A549 (cell line): ENCODE results near the gene AFG3L2. TPM values are rescaled to one million over a fixed set of nuclear protein-coding genes. Genes with fewer than 3 reads are reported as not detected.

Source experiments
- ATAC-seq, 2 experiments: fragments of 200-7000 bp in 1 of 2; fragments of >200 bp in 1 of 2; cut with Nextera tagmentation in 1 of 2; cut with Tn5 transposase in 1 of 2; 3 replicates each; pipeline versions ENCODE4 v1.8.0 to v1.9.1; 2018 to 2020; ENCODE audit warnings: mild to moderate bottlenecking in 1 of 2, moderate library complexity in 1 of 2
- CTCF ChIA-PET: fragments of 300-600 bp; sonication (Branson Sonifier 250); formaldehyde crosslinking; extraction: SDS; loops from one replicate; lab custom pipeline; 2021; ENCODE audit warnings: antibody characterized with exemption, inconsistent platforms; lab: Yijun Ruan, JAX
- POLR2A ChIA-PET: fragments of 350-600 bp; formaldehyde crosslinking; extraction: SDS; loops from one replicate; lab custom pipeline; 2021; ENCODE audit warnings: antibody characterized with exemption, inconsistent platforms; lab: Yijun Ruan, JAX
- DNase-seq, 2 experiments: peaks; one replicate each; pipeline versions ENCODE4 v3.0.0 to v3.0.0-alpha.2; 2011 to 2016; ENCODE audit warnings: low read depth in 1 of 2, low spot score in 1 of 2
- FAIRE-seq: peaks from 2 replicates; lab custom pipeline; 2011; peaks lifted over from hg19 to GRCh38; lab: Jason Lieb, UNC
- H3K27ac ChIP-seq, 2 experiments: fragments of >200 bp; sonication (Bioruptor Twin); formaldehyde crosslinking; 3 replicates each; pipeline ENCODE4 v1.5.1; 2016 to 2017
- H3K4me1 ChIP-seq: fragments of >200 bp; sonication (Bioruptor Twin); formaldehyde crosslinking; 3 replicates; pipeline ENCODE4 v1.6.1; 2016
- H3K4me2 ChIP-seq: fragments of >200 bp; sonication (Bioruptor Twin); formaldehyde crosslinking; 3 replicates; pipeline ENCODE4 v1.6.1; 2016
- H3K4me3 ChIP-seq: fragments of >200 bp; sonication (Bioruptor Twin); formaldehyde crosslinking; 3 replicates; pipeline ENCODE4 v1.5.1; 2016
- H3K9me3 ChIP-seq: fragments of >200 bp; sonication (Bioruptor Twin); formaldehyde crosslinking; 3 replicates; pipeline ENCODE4 v1.6.1; 2016
- CEBPB ChIP-seq, 2 experiments: fragments of >200 bp in 1 of 2; sonication (Bioruptor Twin) in 1 of 2; formaldehyde crosslinking in 1 of 2; IDR thresholded peaks; 2 replicates each; pipeline ENCODE4 v1.6.1; 2012 to 2016
- EHF ChIP-seq: fragments of 250-450 bp; sonication (Bioruptor Pico); IDR thresholded peaks from 2 replicates; pipeline ENCODE4 v1.5.0; 2020; ENCODE audit warnings: mild to moderate bottlenecking
- EP300 ChIP-seq, 2 experiments: fragments of >200 bp; sonication (Bioruptor Twin); formaldehyde crosslinking; IDR thresholded peaks; 2 replicates in 1 of 2; 3 replicates in 1 of 2; pipeline ENCODE4 v1.6.1; 2016 to 2017
- ESRRA ChIP-seq: fragments of 150-350 bp; IDR thresholded peaks from 2 replicates; pipeline ENCODE4 v1.6.1; 2014; ENCODE audit warnings: mild to moderate bottlenecking, low read length, borderline replicate concordance
- GATA3 ChIP-seq: IDR thresholded peaks from 2 replicates; pipeline ENCODE4 v1.6.1; 2012; ENCODE audit warnings: borderline replicate concordance
- HDAC2 ChIP-seq: fragments of 200-600 bp; sonication (generic); IDR thresholded peaks from 2 replicates; pipeline ENCODE4 v1.6.1; 2016
- HEYL ChIP-seq: fragments of 250-450 bp; sonication (Bioruptor Pico); IDR thresholded peaks from 2 replicates; pipeline ENCODE4 v1.8.0; 2021; ENCODE audit warnings: mild to moderate bottlenecking, moderate library complexity
- HOXB13 ChIP-seq: fragments of 250-450 bp; sonication (Bioruptor Pico); IDR thresholded peaks from 2 replicates; pipeline ENCODE4 v1.5.0; 2020; ENCODE audit warnings: low read depth, mild to moderate bottlenecking, moderate library complexity
- HOXB5 ChIP-seq: fragments of 250-450 bp; sonication (Bioruptor Pico); IDR thresholded peaks from 2 replicates; pipeline ENCODE4 v1.5.0; 2020; ENCODE audit warnings: mild to moderate bottlenecking, moderate library complexity
- JUN ChIP-seq, 2 experiments: fragments of >200 bp; sonication (Bioruptor Twin); formaldehyde crosslinking; IDR thresholded peaks; 2 replicates in 1 of 2; 3 replicates in 1 of 2; pipeline ENCODE4 v1.6.1; 2016 to 2017
- JUNB ChIP-seq: fragments of >200 bp; sonication (Bioruptor Twin); formaldehyde crosslinking; IDR thresholded peaks from 2 replicates; pipeline ENCODE4 v1.6.1; 2016
- KDM5A ChIP-seq: fragments of 200-600 bp; sonication (generic); IDR thresholded peaks from 2 replicates; pipeline ENCODE4 v1.6.1; 2016; ENCODE audit warnings: antibody characterized with exemption, mild to moderate bottlenecking
- MYC ChIP-seq: IDR thresholded peaks from 2 replicates; pipeline ENCODE4 v1.6.1; 2012; ENCODE audit warnings: mild to moderate bottlenecking, inconsistent platforms, low read length, improper control_type of control experiment, borderline replicate concordance
- NFE2L2 ChIP-seq: fragments of 150-350 bp; conservative IDR thresholded peaks from 2 replicates; pipeline ENCODE4 v1.6.1; 2014; ENCODE audit warnings: low read length
- NPAS2 ChIP-seq: fragments of 250-450 bp; sonication (Bioruptor Pico); IDR thresholded peaks from 2 replicates; pipeline ENCODE4 v1.8.0; 2022; ENCODE audit warnings: mild to moderate bottlenecking, moderate library complexity, borderline replicate concordance
- PHF8 ChIP-seq: fragments of 200-600 bp; sonication (generic); IDR thresholded peaks from 2 replicates; pipeline ENCODE4 v1.6.1; 2016; ENCODE audit warnings: low read depth, mild to moderate bottlenecking, antibody characterized with exemption, moderate library complexity, borderline replicate concordance
- POLR2A ChIP-seq: IDR thresholded peaks from 2 replicates; pipeline ENCODE4 v1.6.1; 2012; ENCODE audit warnings: mild to moderate bottlenecking, low read length
- RAD21 ChIP-seq, 2 experiments: fragments of >200 bp in 1 of 2; sonication (Bioruptor Twin) in 1 of 2; formaldehyde crosslinking in 1 of 2; IDR thresholded peaks in 1 of 2; conservative IDR thresholded peaks in 1 of 2; 2 replicates in 1 of 2; 3 replicates in 1 of 2; pipeline ENCODE4 v1.6.1; 2012 to 2018; ENCODE audit warnings: inconsistent platforms in 1 of 2
- RARB ChIP-seq: fragments of 250-450 bp; sonication (Bioruptor Pico); IDR thresholded peaks from 2 replicates; pipeline ENCODE4 v1.8.0; 2021; ENCODE audit warnings: mild to moderate bottlenecking, moderate library complexity
- RCOR1 ChIP-seq: fragments of 150-350 bp; IDR thresholded peaks from 2 replicates; pipeline ENCODE4 v1.6.1; 2014; ENCODE audit warnings: antibody characterized with exemption, low read length, low read depth
- TP53 ChIP-seq: fragments of 250-450 bp; sonication (Bioruptor Pico); IDR thresholded peaks from 2 replicates; pipeline ENCODE4 v1.5.0; 2021; ENCODE audit warnings: mild to moderate bottlenecking, moderate library complexity
- ZC3H11A ChIP-seq: fragments of 450-650 bp; IDR thresholded peaks from 2 replicates; pipeline ENCODE4 v1.6.1; 2014; ENCODE audit warnings: antibody characterized with exemption, mild to moderate bottlenecking
- ZFP36 ChIP-seq: fragments of 450-650 bp; IDR thresholded peaks from 2 replicates; pipeline ENCODE4 v1.6.1; 2014; ENCODE audit warnings: borderline replicate concordance; ENCODE audit not compliant: partially characterized antibody
- ZSCAN20 ChIP-seq: fragments of 250-450 bp; sonication (Bioruptor Pico); IDR thresholded peaks from 2 replicates; pipeline ENCODE4 v1.8.0; 2022; ENCODE audit warnings: mild to moderate bottlenecking, moderate library complexity
- WGBS: methylation state at CpG from one replicate; pipeline ENCODE4 v1.1.6; 2017; ENCODE audit errors: missing lambda C conversion rate; 5-methylcytosine and 5-hydroxymethylcytosine counted together
- polyA plus RNA-seq, 4 experiments: library from polyadenylated mRNA; depleted of rRNA in 3 of 4; stranded (reverse); fragments of >200 nt; fragmentation: RNase III in 1 of 4; extraction: RNeasy Plus Mini Kit Qiagen cat#74134 plus additional on column Dnase treatment in 1 of 4; gene quantifications; 2 replicates in 3 of 4; 3 replicates in 1 of 4; pipeline ENCODE4 v1.2.3, GENCODE V29; 2011 to 2017
- TF ChIP-seq, protein P1 (sequence below): IDR thresholded peaks from 2 replicates; pipeline ENCODE4 v1.6.1; 2012
- TF ChIP-seq, protein P2 (sequence below): fragments of 250-450 bp; sonication (Bioruptor Pico); IDR thresholded peaks from 2 replicates; pipeline ENCODE4 v1.5.0; 2021; ENCODE audit warnings: mild to moderate bottlenecking, moderate library complexity, borderline replicate concordance
- TF ChIP-seq, protein P3 (sequence below): fragments of >200 bp; sonication (Bioruptor Twin); formaldehyde crosslinking; IDR thresholded peaks from 2 replicates; pipeline ENCODE4 v1.6.1; 2016
- TF ChIP-seq, protein P4 (sequence below): IDR thresholded peaks from 2 replicates; pipeline ENCODE4 v1.6.1; 2012
- TF ChIP-seq, protein P5 (sequence below): fragments of 450-650 bp; IDR thresholded peaks from 2 replicates; pipeline ENCODE4 v1.6.1; 2014; ENCODE audit warnings: antibody characterized with exemption

Gene AFG3L2
- polyA plus RNA-seq, 2 of the 4 experiments (the other 2 are of a cell fraction) = 33.7 to 56.4 TPM

DNA sequence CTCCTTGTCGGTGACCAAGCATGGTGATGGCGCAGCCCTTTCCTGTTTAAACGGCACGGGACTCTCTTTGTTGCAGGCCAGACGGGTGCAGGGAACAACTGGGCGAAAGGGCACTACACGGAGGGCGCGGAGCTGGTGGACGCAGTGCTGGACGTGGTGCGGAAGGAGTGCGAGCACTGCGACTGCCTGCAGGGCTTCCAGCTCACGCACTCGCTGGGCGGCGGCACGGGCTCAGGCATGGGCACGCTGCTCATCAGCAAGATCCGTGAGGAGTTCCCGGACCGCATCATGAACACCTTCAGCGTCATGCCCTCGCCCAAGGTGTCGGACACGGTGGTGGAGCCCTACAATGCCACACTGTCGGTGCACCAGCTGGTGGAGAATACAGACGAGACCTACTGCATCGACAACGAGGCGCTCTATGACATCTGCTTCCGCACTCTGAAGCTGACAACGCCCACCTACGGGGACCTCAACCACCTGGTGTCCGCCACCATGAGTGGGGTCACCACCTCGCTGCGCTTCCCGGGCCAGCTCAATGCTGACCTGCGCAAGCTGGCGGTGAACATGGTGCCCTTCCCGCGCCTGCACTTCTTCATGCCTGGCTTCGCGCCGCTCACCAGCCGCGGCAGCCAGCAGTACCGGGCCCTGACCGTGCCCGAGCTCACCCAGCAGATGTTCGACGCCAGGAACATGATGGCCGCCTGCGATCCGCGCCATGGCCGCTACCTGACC, 51.9 kb downstream of the AFG3L2 start:
- TF ChIP-seq MYC (no peak), NFE2L2 (no peak), JUN (IDR thresholded peaks at IDR 0.05) (no peak), HDAC2 (no peak), RCOR1 (no peak), HOXB5 (CRISPR knock-in tag) (no peak), GATA3 (no peak), HOXB13 (CRISPR knock-in tag) (no peak), POLR2A (no peak), ZSCAN20 (no peak), ESRRA (no peak), RARB (no peak), TP53 (CRISPR knock-in tag) (no peak)
- TF ChIP-seq, protein P1, sequence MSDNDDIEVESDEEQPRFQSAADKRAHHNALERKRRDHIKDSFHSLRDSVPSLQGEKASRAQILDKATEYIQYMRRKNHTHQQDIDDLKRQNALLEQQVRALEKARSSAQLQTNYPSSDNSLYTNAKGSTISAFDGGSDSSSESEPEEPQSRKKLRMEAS = no peak
- no peak for ATAC-seq
- no peaks in the 10 kb centered on the region for H3K9me3 ChIP-seq
- ChIA-PET CTCF (interaction anchor here (1.7 kb wide), 1 partner anchor 67 kb away, joined by 4 read pairs; no protein-coding TSS in a partner anchor), POLR2A (no interaction called here)
- no peak overlapping the region for H3K4me2 ChIP-seq
- DNase-seq = no peak
- no peak for FAIRE-seq
- H3K4me3 ChIP-seq = no peak overlapping the region
- H3K27ac ChIP-seq = no peak overlapping the region
- peaks cover 4% of the 10 kb centered on the region; the same call in 1 of the 3 replicates for H3K4me1 ChIP-seq
- 96% methylated on average over 46 of the region's 58 CpGs for WGBS

DNA sequence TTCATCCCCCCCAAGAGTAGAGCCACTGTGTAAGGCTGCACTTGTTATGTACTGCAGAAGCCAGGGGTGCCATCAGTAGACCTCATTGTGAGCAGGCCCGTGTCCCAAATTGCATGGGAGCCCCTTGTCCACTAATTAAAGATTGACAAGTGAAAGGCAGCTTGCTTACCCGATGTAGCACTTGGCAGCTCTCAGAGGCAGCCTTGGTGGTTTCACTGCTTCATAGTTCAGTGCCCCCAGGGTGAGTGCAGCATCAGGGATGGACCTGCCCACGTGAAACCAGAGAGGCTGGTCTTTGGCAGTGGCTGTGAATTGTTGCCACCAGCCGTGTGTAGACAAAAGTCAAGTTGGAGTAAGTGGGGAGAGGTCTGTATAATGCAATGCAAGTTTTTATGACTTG, 55.7 kb downstream of the AFG3L2 start:
- TF ChIP-seq, protein P2, sequence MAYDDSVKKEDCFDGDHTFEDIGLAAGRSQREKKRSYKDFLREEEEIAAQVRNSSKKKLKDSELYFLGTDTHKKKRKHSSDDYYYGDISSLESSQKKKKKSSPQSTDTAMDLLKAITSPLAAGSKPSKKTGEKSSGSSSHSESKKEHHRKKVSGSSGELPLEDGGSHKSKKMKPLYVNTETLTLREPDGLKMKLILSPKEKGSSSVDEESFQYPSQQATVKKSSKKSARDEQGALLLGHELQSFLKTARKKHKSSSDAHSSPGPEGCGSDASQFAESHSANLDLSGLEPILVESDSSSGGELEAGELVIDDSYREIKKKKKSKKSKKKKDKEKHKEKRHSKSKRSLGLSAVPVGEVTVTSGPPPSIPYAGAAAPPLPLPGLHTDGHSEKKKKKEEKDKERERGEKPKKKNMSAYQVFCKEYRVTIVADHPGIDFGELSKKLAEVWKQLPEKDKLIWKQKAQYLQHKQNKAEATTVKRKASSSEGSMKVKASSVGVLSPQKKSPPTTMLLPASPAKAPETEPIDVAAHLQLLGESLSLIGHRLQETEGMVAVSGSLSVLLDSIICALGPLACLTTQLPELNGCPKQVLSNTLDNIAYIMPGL = no peak
- TF ChIP-seq GATA3 = no peak
- no peak for TF ChIP-seq EHF (CRISPR knock-in tag)
- TF ChIP-seq ZFP36 = no peak
- TF ChIP-seq HOXB5 (CRISPR knock-in tag) = no peak
- 55% methylated on average over 2 of the region's 4 CpGs for WGBS
- ChIA-PET POLR2A (no interaction called here), CTCF (interaction anchor here (0.6 kb wide), 1 partner anchor 228 kb away, joined by 3 read pairs; the partner anchor contains the start of gene ANKRD62)
- no peak overlapping the region for H3K4me2 ChIP-seq
- FAIRE-seq (no peak), ATAC-seq (no peak), DNase-seq (no peak)
- no peak overlapping the region for H3K4me3 ChIP-seq
- H3K9me3 ChIP-seq = no peaks in the 10 kb centered on the region
- no peak overlapping the region for H3K27ac ChIP-seq
- no peaks in the 10 kb centered on the region for H3K4me1 ChIP-seq

DNA sequence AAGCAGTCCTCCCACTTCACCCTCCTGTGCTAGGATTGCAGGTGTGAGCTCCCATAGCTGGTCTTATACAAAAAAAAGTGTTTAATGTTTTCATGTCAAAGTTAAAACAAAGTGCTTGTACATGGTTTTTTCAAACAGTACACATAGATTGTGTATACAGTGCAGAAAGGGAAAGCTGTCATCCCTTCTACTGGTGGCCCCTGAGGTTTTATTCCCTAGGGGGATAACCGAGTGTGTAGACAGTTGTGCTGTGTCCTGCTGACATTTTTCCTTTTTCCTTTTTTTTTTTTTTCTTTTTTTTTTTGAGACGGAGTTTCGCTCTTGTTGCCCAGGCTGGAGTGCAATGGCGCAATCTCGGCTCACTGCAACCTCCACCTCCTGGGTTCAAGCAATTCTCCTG, 58.2 kb downstream of the AFG3L2 start:
- DNase-seq (no peak), FAIRE-seq (no peak), ATAC-seq (peak in 1 of 2 experiments; percentile 19; a peak in 1 of 6 replicates)
- ChIA-PET POLR2A (interaction anchor here (0.7 to 2.0 kb wide), 3 partner anchors 9 to 58 kb away, joined by 3 to 10 read pairs (median 6); partner anchors contain the start of gene AFG3L2), CTCF (interaction anchor here (0.6 to 4.2 kb wide), 3 partner anchors 9 to 47 kb away, joined by 3 to 25 read pairs (median 4); no protein-coding TSS in a partner anchor)
- 94% methylated on average over 2 of the region's 5 CpGs for WGBS
- H3K27ac ChIP-seq = no peak overlapping the region
- H3K4me3 ChIP-seq = no peak overlapping the region
- no peak overlapping the region for H3K4me2 ChIP-seq
- H3K9me3 ChIP-seq = no peaks in the 10 kb centered on the region
- no peaks in the 10 kb centered on the region for H3K4me1 ChIP-seq
- TF ChIP-seq, protein P3, sequence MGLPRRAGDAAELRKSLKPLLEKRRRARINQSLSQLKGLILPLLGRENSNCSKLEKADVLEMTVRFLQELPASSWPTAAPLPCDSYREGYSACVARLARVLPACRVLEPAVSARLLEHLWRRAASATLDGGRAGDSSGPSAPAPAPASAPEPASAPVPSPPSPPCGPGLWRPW = no peak
- TF ChIP-seq, protein P4, sequence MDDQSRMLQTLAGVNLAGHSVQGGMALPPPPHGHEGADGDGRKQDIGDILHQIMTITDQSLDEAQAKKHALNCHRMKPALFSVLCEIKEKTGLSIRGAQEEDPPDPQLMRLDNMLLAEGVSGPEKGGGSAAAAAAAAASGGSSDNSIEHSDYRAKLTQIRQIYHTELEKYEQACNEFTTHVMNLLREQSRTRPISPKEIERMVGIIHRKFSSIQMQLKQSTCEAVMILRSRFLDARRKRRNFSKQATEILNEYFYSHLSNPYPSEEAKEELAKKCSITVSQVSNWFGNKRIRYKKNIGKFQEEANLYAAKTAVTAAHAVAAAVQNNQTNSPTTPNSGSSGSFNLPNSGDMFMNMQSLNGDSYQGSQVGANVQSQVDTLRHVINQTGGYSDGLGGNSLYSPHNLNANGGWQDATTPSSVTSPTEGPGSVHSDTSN = no peak
- TF ChIP-seq JUNB = no peak
- TF ChIP-seq, protein P2 = no peak
- TF ChIP-seq HEYL (CRISPR knock-in tag) = no peak
- TF ChIP-seq EP300 (IDR thresholded peaks at IDR 0.05) = no peak
- TF ChIP-seq CEBPB (IDR thresholded peaks at IDR 0.05) = no peak
- TF ChIP-seq PHF8 = no peak
- no peak for TF ChIP-seq KDM5A
- TF ChIP-seq, protein P5, sequence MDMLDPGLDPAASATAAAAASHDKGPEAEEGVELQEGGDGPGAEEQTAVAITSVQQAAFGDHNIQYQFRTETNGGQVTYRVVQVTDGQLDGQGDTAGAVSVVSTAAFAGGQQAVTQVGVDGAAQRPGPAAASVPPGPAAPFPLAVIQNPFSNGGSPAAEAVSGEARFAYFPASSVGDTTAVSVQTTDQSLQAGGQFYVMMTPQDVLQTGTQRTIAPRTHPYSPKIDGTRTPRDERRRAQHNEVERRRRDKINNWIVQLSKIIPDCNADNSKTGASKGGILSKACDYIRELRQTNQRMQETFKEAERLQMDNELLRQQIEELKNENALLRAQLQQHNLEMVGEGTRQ = no peak
- TF ChIP-seq ZC3H11A = no peak
- no peak for TF ChIP-seq HOXB5 (CRISPR knock-in tag)
- TF ChIP-seq RAD21 (conservative IDR thresholded peaks at IDR 0.05 in 1 of 2, IDR thresholded peaks at IDR 0.05 in 1 of 2) = no peak
- TF ChIP-seq NPAS2 = no peak
